Neural crest cell (in vitro differentiated cells): Measurements from ENCODE around the gene CLASP1. TPM values are rescaled to one million over a fixed set of nuclear protein-coding genes. Genes with fewer than 3 reads are reported as not detected.

Experiments
- DNase-seq: peaks from one replicate; pipeline ENCODE4 v3.0.0; 2021; ENCODE audit warnings: low read depth, mixed read lengths, low spot score
- H3K27ac Mint-ChIP-seq: one replicate; pipeline ENCODE4 v1.8.0; 2021; ENCODE audit warnings: mild to moderate bottlenecking, mixed read lengths; ENCODE audit not compliant: unreplicated experiment
- H3K27me3 Mint-ChIP-seq: 2 replicates; pipeline ENCODE4 v1.8.0; 2021; ENCODE audit warnings: low read depth, mild to moderate bottlenecking, mixed read lengths
- H3K36me3 Mint-ChIP-seq: 2 replicates; pipeline ENCODE4 v1.8.0; 2021; ENCODE audit warnings: low read depth, mild to moderate bottlenecking, mixed read lengths
- H3K4me1 Mint-ChIP-seq: 2 replicates; pipeline ENCODE4 v1.8.0; 2021; ENCODE audit warnings: mixed read lengths
- H3K4me3 Mint-ChIP-seq: one replicate; pipeline ENCODE4 v1.8.0; 2021; ENCODE audit warnings: mild to moderate bottlenecking, mixed read lengths
- H3K9me3 Mint-ChIP-seq: 2 replicates; pipeline ENCODE4 v1.8.0; 2021; ENCODE audit warnings: mixed read lengths
- total RNA-seq: library from RNA; stranded (reverse); gene quantifications from 2 replicates; pipeline ENCODE4 v1.2.1, GENCODE V29; 2021
- TF ChIP-seq, protein P1 (sequence below): fragments of 200-600 bp; sonication (generic); conservative IDR thresholded peaks from 2 replicates; pipeline ENCODE4 v1.5.0; 2021; ENCODE audit warnings: antibody characterized with exemption, mild to moderate bottlenecking

CLASP1 gene
- total RNA-seq, 1 donor from 2014 or later = 95.8 TPM

- no peak for DNase-seq
- Mint-ChIP-seq H3K4me3 (peak overlapping the region; percentile 79), H3K27ac (peak overlapping the region; percentile 86), H3K4me1 (peaks cover 69% of the 10 kb centered on the region), H3K9me3 (no peaks in the 10 kb centered on the region), H3K36me3 (no peaks in the 10 kb centered on the region), H3K27me3 (no peaks in the 10 kb centered on the region)
- TF ChIP-seq, protein P1, sequence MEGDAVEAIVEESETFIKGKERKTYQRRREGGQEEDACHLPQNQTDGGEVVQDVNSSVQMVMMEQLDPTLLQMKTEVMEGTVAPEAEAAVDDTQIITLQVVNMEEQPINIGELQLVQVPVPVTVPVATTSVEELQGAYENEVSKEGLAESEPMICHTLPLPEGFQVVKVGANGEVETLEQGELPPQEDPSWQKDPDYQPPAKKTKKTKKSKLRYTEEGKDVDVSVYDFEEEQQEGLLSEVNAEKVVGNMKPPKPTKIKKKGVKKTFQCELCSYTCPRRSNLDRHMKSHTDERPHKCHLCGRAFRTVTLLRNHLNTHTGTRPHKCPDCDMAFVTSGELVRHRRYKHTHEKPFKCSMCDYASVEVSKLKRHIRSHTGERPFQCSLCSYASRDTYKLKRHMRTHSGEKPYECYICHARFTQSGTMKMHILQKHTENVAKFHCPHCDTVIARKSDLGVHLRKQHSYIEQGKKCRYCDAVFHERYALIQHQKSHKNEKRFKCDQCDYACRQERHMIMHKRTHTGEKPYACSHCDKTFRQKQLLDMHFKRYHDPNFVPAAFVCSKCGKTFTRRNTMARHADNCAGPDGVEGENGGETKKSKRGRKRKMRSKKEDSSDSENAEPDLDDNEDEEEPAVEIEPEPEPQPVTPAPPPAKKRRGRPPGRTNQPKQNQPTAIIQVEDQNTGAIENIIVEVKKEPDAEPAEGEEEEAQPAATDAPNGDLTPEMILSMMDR = no peak
Observed at GRCh38 chr2:121532347-121532766, 116.9 kb downstream of the CLASP1 start.

DNA sequence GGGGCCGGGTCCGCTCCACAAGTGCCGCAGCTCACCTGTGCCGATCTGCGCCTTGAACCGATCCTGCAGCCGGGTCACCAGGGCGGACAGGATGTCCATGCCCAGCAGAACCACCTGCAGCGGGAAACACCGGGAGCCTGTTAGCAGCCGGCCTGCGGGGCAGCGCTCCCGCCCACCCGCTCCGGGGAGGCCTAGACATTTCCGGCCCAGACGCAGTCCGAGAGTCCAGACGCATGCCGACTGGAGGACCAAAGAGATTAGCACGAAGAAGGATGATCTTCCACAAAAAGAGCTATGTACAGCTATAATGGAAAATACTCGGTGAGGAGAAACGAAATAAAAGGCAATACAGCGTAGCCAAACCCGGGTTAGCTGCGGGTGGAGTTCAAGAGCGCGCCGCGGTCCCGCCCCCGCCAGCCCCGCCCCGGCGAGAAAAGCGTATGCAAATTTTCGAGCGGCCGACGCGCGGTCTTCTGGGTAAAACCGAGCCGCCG lies 119.0 kb downstream of the CLASP1 start:
- Mint-ChIP-seq H3K36me3 (no peaks in the 10 kb centered on the region), H3K27ac (peak overlapping the region; percentile 97), H3K4me3 (peak overlapping the region; percentile 89), H3K4me1 (peaks cover 55% of the 10 kb centered on the region), H3K27me3 (no peaks in the 10 kb centered on the region), H3K9me3 (no peaks in the 10 kb centered on the region)
- TF ChIP-seq, protein P1 = no peak
- peak; percentile 71 for DNase-seq

GRCh38 chr2:121529439-121530211 lies 119.6 kb downstream of the CLASP1 start:
- TF ChIP-seq, protein P1 = no peak
- peak overlapping the region; percentile 89 for H3K4me3 Mint-ChIP-seq
- H3K4me1 Mint-ChIP-seq = peaks cover 57% of the 10 kb centered on the region
- H3K27ac Mint-ChIP-seq = peak overlapping the region; percentile 97
- no peaks in the 10 kb centered on the region for H3K27me3 Mint-ChIP-seq
- H3K36me3 Mint-ChIP-seq = peaks cover 2% of the 10 kb centered on the region
- H3K9me3 Mint-ChIP-seq = no peaks in the 10 kb centered on the region
- peak; percentile 61 for DNase-seq

- Mint-ChIP-seq H3K27ac (no peak overlapping the region), H3K36me3 (peaks cover 6% of the 10 kb centered on the region), H3K4me3 (peak overlapping the region; percentile 25), H3K4me1 (peaks cover 34% of the 10 kb centered on the region), H3K27me3 (no peaks in the 10 kb centered on the region), H3K9me3 (no peaks in the 10 kb centered on the region)
- DNase-seq = no peak
- TF ChIP-seq, protein P1 = no peak
Observed at GRCh38 chr2:121527009-121527682, 122.1 kb downstream of the CLASP1 start.

GRCh38 chr2:121524685-121525425 lies 124.4 kb downstream of the CLASP1 start:
- peaks cover 45% of the 10 kb centered on the region for H3K4me1 Mint-ChIP-seq
- peak overlapping the region; percentile 50 for H3K4me3 Mint-ChIP-seq
- no peaks in the 10 kb centered on the region for H3K27me3 Mint-ChIP-seq
- H3K36me3 Mint-ChIP-seq = peaks cover 6% of the 10 kb centered on the region
- TF ChIP-seq, protein P1 = no peak
- H3K9me3 Mint-ChIP-seq = no peaks in the 10 kb centered on the region
- H3K27ac Mint-ChIP-seq = peak overlapping the region; percentile 45
- no peak for DNase-seq
